Activated CD4-positive, CD25-positive, alpha-beta regulatory T cell treated with anti-CD3 and anti-CD28 coated beads, Interleukin-2, amount 50 U/mL, for 24 hours (primary cell): ENCODE data around the gene BFSP2.
"Not testable (repeated sequence)": the region's sequence is repeated elsewhere in the genome, so short reads cannot be mapped to it uniquely, and the experiment has no call there.

ENCODE experiments used
- ATAC-seq, 2 donors: fragments of 150-1000 bp; cut with Tn5 transposase; one replicate each; pipeline ENCODE4 v1.10.0; 2021; ENCODE audit warnings: mild to moderate bottlenecking in 1 of 2, moderate library complexity in 1 of 2

The BFSP2 gene

GRCh38 chr3:133521946-133522345 lies 122.1 kb downstream of the BFSP2 start:
- ATAC-seq = no peak

- not testable (repeated sequence) for ATAC-seq
Measured at GRCh38 chr3:133523758-133524157, 123.9 kb downstream of the BFSP2 start.
